ENCODE measurements around the gene NAT8L.

Gene NAT8L

DNA sequence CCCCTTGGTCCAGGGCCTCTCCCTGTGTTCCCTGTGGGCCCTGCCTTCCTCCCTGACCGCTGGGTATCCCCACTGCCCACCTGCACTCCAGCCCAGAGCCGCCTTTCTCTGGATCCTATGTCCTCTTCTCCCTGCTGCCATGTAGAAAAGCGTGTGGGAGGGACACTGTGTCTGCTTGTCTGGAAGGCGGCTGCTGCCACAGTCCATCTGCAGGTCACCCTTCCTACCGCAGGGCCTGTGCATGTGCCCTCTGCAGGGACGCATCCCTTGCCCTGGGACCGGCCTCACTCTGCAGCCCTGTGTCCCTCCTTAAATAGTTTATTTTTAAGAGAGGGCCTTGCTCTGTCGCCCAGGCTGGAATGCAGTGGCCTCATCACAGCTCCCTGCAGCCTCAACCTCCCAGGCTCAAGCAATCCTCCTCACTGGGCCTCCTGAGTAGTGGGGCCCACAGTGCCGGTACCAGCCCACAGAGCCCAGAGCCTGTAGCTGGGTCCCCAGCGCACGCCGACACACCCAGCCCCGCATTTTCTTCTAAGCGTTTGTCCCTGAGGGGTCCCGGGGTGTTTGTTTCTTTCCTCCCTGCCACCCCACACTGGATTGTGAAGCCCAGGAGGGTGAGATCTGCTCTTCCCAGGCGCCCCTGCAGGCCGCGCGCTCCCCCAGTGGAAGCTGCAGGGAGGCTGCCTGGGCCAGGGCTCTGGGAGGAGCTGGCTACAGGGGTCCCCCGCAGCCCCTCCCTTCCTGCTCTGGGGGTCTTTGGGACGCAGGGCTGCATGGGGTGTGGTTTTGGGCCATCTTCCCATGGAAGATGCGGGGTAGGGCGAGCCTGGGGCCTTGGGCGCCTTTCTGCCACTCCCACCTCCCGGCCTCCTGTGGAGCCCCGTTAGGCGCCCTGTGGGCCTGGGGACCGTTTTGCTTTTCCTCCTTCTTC is 12.8 kb upstream of the NAT8L start:
- Histone ChIP-seq H3K79me2 (no peaks in the 10 kb centered on the region), H3K27ac (no peak overlapping the region), H2AFZ (no peak overlapping the region), H3K9ac (no peak overlapping the region), H3K27me3 (ENCODE audit: control insufficient read depth, insufficient read depth, low read length) (no peaks in the 10 kb centered on the region), H3K4me1 (no peaks in the 10 kb centered on the region), H3K9me3 (ENCODE audit: control insufficient read depth, low read length) (no peaks in the 10 kb centered on the region), H3K36me3 (ENCODE audit: control insufficient read depth, insufficient read depth, low read length) (no peaks in the 10 kb centered on the region), H3K4me2 (ENCODE audit: low read length) (no peak overlapping the region), H3K4me3 (ENCODE audit: low read depth, low read length) (no peak overlapping the region)
- TF ChIP-seq, protein P1, sequence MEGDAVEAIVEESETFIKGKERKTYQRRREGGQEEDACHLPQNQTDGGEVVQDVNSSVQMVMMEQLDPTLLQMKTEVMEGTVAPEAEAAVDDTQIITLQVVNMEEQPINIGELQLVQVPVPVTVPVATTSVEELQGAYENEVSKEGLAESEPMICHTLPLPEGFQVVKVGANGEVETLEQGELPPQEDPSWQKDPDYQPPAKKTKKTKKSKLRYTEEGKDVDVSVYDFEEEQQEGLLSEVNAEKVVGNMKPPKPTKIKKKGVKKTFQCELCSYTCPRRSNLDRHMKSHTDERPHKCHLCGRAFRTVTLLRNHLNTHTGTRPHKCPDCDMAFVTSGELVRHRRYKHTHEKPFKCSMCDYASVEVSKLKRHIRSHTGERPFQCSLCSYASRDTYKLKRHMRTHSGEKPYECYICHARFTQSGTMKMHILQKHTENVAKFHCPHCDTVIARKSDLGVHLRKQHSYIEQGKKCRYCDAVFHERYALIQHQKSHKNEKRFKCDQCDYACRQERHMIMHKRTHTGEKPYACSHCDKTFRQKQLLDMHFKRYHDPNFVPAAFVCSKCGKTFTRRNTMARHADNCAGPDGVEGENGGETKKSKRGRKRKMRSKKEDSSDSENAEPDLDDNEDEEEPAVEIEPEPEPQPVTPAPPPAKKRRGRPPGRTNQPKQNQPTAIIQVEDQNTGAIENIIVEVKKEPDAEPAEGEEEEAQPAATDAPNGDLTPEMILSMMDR (IDR thresholded peaks at IDR 0.05) = no peak

DNA sequence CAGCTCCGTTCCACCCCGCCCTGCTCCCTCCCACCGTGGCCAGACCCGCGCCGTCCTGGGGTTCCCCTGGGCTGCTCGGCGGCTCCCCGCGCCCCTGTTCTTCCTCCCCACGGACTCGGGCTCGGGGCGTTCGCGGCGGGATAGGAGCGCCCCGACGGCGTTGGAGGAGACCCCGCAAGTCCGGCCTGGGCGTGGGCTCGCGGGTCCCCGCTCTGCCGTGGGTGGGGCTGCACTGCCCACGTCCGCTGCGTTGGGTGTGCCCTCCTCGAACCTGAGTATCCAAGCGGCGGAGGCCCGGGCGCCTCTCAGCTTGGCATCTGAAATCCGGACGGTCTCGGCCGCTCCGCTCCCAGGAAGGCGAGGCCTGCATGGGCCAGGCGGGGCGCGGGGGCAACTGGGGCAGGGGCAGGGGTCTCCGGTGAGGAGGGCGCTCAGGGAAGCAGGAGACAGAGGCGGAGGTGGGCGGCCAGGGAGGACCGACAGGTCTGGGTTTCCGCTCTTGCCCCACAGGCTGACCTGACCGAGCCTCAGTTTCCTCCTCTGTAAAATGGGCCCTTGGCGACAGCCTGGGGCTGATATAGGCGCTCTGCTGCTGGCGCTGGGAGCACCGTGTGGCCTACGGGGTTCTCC is 12.0 kb upstream of the NAT8L start:
- H3K27me3 ChIP-seq (ENCODE audit: control insufficient read depth, insufficient read depth, low read length) = no peaks in the 10 kb centered on the region
- H3K9ac ChIP-seq = no peak overlapping the region
- H3K4me3 ChIP-seq (ENCODE audit: low read depth, low read length) = no peak overlapping the region
- H3K4me2 ChIP-seq (ENCODE audit: low read length) = no peak overlapping the region
- H3K9me3 ChIP-seq (ENCODE audit: control insufficient read depth, low read length) = no peaks in the 10 kb centered on the region
- H3K4me1 ChIP-seq = no peaks in the 10 kb centered on the region
- TF ChIP-seq, protein P1 (IDR thresholded peaks at IDR 0.05) = no peak
- no peaks in the 10 kb centered on the region for H3K79me2 ChIP-seq
- H2AFZ ChIP-seq = no peak overlapping the region
- no peak overlapping the region for H3K27ac ChIP-seq
- no peaks in the 10 kb centered on the region for H3K36me3 ChIP-seq (ENCODE audit: control insufficient read depth, insufficient read depth, low read length)

DNA sequence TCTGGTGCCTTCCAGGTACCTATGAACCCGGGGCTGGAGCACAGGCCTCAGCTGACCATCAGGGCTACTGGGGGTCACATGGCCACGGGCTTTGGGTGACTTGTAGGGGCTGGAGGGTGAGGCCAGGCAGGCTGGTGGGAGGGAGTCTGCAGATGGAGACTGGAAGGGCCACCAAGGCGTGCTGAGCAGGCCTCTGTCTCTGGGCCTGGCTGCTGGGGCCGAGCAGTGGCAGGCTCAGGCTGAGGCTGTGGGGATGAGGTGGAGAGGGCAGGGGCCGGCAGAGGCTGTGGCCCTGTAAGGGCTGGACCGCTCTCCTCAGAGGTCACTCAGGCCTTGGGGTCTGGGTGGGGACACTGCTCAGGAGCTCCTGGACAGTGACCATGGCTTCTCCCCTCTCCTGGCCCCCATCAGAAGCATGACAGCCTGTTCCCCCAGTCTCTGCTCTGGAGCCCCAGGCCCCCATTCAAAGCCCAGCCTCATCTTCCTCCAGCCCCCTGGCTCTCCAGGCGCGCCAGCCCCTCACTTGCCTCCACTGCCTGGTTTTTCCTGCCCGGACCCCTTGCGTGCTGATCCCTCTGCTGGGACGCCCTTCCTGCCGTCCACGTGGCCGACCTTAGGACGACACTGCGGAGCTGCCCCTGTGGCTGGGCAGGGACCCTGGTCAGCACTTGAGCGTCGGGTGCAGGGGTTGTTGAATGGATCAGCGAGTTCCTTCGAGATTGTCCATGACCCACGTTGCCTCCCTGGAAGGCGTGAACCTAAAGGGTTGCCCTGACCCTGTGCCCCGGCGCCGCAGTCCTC is 11.1 kb upstream of the NAT8L start:
- Histone ChIP-seq H3K4me1 (no peaks in the 10 kb centered on the region), H3K4me2 (ENCODE audit: low read length) (no peak overlapping the region), H3K27me3 (ENCODE audit: control insufficient read depth, insufficient read depth, low read length) (no peaks in the 10 kb centered on the region), H3K4me3 (ENCODE audit: low read depth, low read length) (no peak overlapping the region), H3K9me3 (ENCODE audit: control insufficient read depth, low read length) (no peaks in the 10 kb centered on the region), H2AFZ (no peak overlapping the region), H3K27ac (no peak overlapping the region), H3K36me3 (ENCODE audit: control insufficient read depth, insufficient read depth, low read length) (no peaks in the 10 kb centered on the region), H3K79me2 (no peaks in the 10 kb centered on the region), H3K9ac (no peak overlapping the region)
- TF ChIP-seq, protein P1 (IDR thresholded peaks at IDR 0.05) = no peak

DNA sequence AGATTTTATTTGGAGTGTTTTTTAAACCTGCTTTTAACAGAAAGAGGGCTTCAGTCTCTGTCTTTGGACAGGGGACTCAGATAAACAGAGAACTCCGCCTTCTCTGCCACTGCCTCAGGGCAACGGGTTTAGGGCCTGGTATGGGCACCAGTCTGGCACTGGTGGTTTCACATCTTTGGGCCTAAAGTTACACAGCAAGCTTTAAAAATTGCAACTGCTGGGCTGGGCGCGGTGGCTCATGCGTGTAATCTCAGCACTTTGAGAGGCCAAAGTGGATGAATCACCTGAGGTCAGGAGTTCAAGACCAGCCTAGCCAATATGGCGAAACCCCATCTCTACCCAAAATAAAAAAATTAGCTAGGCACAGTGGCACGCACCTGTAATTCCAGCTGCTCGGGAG is 10.3 kb upstream of the NAT8L start:
- no peak overlapping the region for H3K9ac ChIP-seq
- no peaks in the 10 kb centered on the region for H3K9me3 ChIP-seq (ENCODE audit: control insufficient read depth, low read length)
- no peaks in the 10 kb centered on the region for H3K36me3 ChIP-seq (ENCODE audit: control insufficient read depth, insufficient read depth, low read length)
- H2AFZ ChIP-seq = no peak overlapping the region
- no peak overlapping the region for H3K4me2 ChIP-seq (ENCODE audit: low read length)
- no peaks in the 10 kb centered on the region for H3K27me3 ChIP-seq (ENCODE audit: control insufficient read depth, insufficient read depth, low read length)
- no peak overlapping the region for H3K27ac ChIP-seq
- no peak overlapping the region for H3K4me3 ChIP-seq (ENCODE audit: low read depth, low read length)
- H3K79me2 ChIP-seq = no peaks in the 10 kb centered on the region
- no peaks in the 10 kb centered on the region for H3K4me1 ChIP-seq
- TF ChIP-seq, protein P1 (IDR thresholded peaks at IDR 0.05) = no peak
